Fibroblast of mammary gland (primary cell): Measurements from ENCODE around the gene TXK.

Experiments used
- DNase-seq: peaks from one replicate; pipeline ENCODE4 v3.0.0-alpha.2; 2010; ENCODE audit warnings: low read depth
- H3K4me3 ChIP-seq: 2 replicates; pipeline ENCODE4 v1.5.1; 2011; ENCODE audit warnings: low read depth, mild to moderate bottlenecking, low read length, moderate library complexity; ENCODE audit not compliant: control insufficient read depth
- TF ChIP-seq, protein P1 (sequence below): conservative IDR thresholded peaks from 2 replicates; pipeline ENCODE4 v1.5.1; 2011; ENCODE audit warnings: low read depth, low read length, inconsistent platforms; ENCODE audit not compliant: control insufficient read depth, insufficient read depth

Gene TXK

GRCh38 chr4:48153791-48154550 lies 19.9 kb upstream of the TXK start:
- H3K4me3 ChIP-seq, result no peak overlapping the region
- TF ChIP-seq, protein P1, sequence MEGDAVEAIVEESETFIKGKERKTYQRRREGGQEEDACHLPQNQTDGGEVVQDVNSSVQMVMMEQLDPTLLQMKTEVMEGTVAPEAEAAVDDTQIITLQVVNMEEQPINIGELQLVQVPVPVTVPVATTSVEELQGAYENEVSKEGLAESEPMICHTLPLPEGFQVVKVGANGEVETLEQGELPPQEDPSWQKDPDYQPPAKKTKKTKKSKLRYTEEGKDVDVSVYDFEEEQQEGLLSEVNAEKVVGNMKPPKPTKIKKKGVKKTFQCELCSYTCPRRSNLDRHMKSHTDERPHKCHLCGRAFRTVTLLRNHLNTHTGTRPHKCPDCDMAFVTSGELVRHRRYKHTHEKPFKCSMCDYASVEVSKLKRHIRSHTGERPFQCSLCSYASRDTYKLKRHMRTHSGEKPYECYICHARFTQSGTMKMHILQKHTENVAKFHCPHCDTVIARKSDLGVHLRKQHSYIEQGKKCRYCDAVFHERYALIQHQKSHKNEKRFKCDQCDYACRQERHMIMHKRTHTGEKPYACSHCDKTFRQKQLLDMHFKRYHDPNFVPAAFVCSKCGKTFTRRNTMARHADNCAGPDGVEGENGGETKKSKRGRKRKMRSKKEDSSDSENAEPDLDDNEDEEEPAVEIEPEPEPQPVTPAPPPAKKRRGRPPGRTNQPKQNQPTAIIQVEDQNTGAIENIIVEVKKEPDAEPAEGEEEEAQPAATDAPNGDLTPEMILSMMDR, result no peak
- no peak for DNase-seq

DNA sequence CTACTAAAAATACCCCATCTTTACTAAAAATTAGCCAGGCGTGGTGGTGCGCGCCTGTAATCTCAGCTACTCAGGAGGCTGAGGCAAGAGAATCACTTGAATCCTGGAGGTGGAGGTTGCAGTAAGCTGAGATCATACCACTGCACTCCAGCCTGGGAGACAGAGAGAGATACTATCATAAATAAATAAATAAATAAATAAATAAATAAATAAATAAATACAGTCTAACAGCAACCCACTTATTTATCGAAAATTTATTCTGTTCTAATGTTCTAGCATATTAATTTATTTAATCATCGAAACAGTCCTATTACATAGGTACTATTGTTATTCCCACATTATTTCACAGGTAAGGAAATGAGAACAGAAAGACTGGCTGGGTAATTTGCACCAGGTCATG lies 18.2 kb upstream of the TXK start:
- no peak overlapping the region for H3K4me3 ChIP-seq
- no peak for DNase-seq
- TF ChIP-seq, protein P1, result no peak

DNA sequence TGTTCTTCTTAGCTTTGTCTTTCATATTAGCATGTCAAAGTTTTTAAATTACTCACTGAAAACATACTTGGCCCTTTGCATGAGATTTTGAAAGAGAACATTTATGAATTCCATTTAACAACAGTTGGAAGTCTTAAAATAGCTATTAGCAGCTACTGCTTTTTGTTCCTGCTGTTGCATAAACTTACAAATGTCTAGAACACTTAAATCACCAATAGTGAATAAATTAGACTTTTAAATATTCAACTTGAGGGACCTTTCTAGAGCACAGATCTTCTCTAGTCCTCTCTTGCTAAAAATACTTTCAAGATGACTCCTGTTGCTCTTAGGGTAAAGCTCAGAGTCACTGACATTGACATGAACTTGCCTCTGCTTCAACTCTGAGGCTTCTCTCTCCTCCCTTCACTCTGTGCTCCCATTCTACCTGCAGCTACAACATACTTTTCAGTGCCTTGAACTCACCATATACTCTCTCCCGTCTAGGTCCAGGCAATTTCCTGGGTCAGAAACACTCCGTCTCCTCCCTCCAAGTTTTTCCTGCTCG lies 15.8 kb upstream of the TXK start:
- no peak for DNase-seq
- TF ChIP-seq, protein P1, result no peak
- no peak overlapping the region for H3K4me3 ChIP-seq

DNA sequence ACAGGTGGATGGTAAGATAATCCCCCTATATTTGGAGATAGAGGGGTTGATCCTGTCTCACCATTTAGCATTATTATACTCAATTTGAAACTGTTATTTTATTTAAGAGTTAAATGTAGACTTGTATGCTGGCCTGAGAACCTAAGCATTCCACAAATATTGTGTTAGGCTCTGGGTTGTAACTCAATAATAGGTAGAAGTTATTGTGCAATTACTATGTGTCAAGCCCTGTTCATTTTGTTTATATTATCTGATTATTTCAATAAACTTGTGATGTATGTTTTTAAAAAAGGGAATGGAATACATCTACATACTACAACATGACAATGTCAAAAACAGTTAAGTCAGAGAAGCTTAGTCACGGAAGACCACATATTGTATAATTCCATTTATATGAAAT lies 13.6 kb upstream of the TXK start:
- TF ChIP-seq, protein P1, result no peak
- no peak for DNase-seq
- no peak overlapping the region for H3K4me3 ChIP-seq

- TF ChIP-seq, protein P1, result peak; percentile 52
- peak; percentile 57 for DNase-seq
- H3K4me3 ChIP-seq, result no peak overlapping the region
These were observed 7.0 kb upstream of the TXK start for GRCh38 chr4:48141048-48141447.

- TF ChIP-seq, protein P1, result no peak
- no peak for DNase-seq
- H3K4me3 ChIP-seq, result no peak overlapping the region
These were observed 5.6 kb upstream of the TXK start for GRCh38 chr4:48139691-48140090.
